Amygdala (tissue), 56 donors: Measurements from ENCODE around the gene GOLGA3.
"Not testable (repeated sequence)": the region's sequence is repeated elsewhere in the genome, so short reads cannot be mapped to it uniquely, and the experiment has no call there.

Experiments
- DNase-seq, 56 donors: peaks; one replicate each; lab custom pipeline; 2025; lab: John Stamatoyannopoulos, UW

The GOLGA3 gene

DNA sequence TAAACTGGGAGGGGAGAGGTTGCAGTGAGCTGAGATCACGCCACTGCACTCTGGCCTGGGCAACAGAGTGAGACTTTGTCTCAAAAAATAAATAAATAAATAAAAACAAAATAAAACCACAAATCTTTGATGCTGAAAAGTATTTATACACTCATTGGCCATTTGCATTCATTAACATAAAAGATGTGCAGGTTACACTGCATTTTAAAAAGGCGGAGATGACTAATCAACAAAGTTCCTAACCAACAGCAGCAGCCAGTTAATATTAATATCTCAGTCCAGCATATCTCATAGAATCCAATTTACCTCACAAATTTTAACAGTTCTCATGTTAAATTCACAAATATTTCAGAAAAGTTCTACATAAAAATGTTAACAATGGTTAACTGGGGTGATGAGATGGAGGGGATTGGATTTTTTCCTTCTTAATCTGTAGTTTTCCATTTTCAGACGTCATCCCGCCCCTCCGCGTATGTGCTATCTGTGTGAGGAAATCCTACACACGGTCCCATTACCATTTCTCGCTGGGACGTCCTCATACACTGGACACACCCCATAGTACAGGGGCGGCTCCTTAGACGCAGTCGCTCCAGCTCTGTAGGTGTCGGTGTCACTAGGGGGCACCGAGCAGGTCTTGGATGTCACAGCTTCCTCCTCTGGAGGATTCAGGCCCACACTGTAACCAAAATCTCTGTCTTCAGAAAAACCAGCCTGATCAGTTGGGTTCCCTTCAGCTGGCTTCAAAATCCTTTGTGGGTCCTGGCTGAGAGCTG lies 74.3 kb downstream of the GOLGA3 start:
- no peak for DNase-seq

- not testable (repeated sequence) for DNase-seq
Observed at GRCh38 chr12:132753670-132754069, 75.0 kb downstream of the GOLGA3 start.

GRCh38 chr12:132748319-132748718 lies 80.3 kb downstream of the GOLGA3 start:
- DNase-seq = no peak

DNA sequence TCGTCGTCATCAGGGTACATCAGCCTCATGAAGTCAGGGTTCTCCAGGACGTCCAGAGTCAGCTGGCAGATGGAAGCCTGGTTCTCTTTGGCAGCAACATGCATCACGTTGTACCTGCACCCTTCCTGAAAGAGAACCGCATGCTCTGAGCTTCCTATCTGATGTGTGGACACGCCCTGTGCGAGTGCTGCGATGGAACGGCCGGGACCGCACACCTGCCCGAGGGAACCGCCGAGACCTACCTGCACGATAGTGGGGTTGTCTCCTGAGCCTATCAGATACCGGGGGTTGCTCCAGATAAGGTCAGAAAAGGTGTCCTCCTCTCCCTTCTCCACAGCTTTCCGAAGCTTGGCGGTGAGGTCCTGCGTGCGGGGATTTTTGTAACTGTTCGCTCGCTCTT lies 80.8 kb downstream of the GOLGA3 start:
- no peak for DNase-seq

- no peak for DNase-seq
Observed at GRCh38 chr12:132747395-132747794, 81.3 kb downstream of the GOLGA3 start.

DNA sequence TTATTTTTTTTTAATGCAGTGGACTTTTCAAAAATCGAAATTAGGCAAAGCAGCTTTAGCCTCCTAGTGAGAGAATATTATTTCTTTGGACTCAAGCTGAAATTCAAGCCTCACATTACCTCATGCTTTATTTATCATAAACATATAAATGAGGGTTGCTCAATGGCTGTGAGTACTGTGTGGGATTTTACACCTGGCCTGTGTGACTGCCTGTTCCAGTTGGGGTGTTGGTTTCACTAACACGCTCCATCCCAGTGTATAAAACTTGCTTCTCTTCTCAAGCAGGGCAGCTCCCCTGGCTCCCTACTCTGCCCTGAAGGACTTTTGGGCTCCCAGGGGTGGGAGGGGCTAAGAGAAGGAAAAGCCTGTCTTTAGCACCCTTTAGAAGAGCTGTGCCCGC lies 82.1 kb downstream of the GOLGA3 start:
- no peak for DNase-seq

DNA sequence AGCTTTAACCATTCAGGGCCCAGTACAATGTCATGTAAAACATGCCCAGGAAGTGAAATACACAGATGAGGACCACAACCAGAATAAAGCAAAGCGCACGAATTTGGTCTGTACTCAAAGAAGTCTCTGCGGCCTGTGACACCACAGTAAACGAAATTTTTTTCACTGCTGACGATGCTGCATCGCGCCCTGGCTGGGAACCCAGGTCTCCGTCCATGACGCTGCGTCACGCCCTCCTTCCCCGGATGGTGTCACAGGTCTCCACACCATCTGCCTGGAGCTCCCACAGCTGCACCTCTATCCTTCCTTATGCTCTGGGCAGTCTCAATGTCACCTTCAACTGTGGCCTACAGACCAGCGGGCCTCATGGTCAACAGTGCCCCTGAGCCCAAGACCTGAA lies 84.8 kb downstream of the GOLGA3 start:
- no peak for DNase-seq

DNA sequence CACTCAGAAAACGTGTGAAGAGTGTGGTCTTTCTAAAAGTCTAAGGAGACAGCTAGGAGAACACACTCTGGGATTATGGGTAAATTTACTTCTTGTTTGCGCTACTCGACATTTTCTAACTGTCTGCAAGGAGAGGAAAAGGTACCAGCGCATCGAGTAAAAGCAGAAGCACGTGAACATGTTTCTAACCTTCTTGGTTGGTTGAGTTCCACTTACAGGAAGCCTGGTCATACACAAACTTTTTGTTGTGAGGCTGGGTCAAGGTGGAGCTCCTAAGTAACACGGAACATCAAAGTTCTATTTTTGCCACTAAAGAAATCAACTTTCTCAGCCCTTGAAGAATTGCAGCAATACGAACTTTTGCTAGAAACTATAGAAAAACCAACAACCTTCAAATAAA lies 87.0 kb downstream of the GOLGA3 start:
- no peak for DNase-seq

DNA sequence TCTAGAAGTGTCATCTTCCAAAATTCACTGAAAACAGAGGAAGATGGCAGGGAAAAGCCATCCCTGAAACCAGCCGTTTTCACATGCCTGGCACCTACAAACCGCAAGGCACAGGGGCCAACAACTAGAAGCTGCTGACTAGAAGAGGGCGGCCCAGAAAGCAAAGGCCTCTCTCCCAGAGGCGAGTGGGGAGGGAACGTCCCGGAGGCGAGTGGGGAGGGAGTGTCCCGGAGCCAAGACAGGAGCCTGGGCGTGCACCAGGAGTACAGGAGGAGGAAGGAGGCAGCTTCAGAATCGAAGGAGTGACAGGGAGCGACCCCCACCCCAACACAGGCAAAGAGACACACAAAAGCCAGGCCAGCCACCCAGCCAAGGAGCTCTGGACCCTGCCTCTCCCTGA lies 88.0 kb downstream of the GOLGA3 start:
- no peak for DNase-seq

DNA sequence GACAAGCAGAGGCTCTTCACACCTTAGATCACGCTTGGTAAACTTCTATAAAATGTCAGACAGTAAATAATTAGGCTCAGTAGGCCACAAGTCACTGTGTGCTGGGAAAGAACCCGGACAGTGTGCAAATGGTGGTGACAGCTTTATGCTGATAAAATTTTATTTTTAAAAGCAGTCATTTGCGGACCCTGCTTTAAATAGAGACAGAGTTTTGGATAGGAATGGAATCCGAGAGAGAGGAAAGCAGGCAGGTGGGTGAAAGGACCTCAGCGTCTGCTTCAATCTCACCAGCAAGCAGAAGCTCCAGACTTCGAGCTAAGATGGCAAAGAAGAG lies 88.4 kb downstream of the GOLGA3 start:
- no peak for DNase-seq

GRCh38 chr12:132739600-132740312 lies 88.9 kb downstream of the GOLGA3 start:
- no peak for DNase-seq

DNA sequence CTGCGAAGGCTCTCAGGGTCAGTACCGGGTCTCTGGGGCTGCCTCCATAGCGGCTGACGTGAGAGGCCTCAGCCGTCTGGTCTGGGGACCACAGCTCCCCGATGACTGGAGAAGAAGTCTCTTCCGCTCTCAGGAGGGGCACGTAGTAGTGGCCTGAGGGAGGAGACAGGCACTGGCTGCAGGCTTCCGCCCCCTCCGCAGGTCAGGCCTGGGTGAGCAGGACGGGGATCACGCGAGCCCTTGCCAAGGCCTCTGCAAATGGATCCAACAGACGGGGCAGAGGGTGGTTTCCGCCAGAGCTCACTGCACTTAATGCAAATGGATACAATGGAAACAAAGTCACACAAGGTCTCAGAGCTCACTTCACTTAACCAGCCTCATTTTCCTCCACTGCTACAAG lies 91.8 kb downstream of the GOLGA3 start:
- no peak for DNase-seq

DNA sequence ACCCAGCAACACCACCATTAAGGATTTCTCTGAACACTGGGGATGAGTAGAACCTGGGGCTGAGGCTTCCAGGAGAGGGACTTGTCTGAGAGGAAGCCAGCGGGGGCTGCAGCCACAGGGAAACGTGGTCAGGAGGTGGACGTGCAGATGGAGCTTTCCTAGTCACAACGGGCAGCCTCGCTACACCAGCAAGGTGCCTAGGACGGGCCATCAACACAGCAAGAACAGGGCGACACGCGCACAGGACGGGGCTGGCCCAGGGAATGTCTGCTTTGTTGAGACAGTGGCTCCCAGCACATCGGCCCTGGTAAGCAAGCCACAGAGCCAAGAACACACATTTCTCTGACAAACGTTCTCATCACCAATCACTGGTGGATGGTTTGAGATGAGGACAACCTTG lies 92.3 kb downstream of the GOLGA3 start:
- DNase-seq = no peak

DNA sequence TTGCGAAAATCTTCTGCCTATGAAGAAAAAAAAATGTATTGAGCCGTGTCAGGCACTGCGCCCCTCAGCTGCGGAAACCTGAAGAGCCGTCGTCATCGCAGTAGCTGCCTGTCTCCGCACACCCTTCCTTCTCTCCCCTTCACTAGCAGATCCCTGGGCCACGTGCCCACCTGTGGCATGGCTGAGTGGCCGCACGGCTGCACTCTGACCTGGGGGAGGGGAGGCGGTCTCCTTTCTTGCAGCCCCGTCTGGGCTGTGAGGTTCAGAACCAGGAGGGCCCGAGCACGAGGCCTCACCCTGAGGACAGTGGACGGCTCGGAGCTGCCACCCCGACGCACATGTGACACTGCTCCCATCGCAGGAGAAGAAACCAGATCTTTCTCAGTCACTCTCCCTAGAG lies 93.2 kb downstream of the GOLGA3 start:
- no peak for DNase-seq

DNA sequence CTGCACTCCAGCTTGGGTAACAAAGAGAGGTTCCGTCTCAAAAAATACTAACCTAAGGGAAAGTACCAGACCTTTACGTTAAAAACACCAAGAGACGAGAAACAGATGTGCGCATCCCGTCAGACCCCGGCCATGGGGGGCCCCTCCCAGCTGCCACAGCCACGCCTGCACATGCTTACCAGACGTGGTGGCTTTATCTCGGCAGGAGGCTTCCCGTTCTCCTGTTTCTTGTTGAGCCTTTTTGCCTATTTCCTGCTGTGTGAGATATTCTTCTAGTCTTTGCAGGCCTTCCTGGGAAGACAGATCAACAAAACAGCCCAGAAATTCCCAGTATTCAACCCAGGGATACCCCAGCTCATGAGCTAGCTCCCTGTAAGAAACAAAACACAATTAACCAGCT lies 94.5 kb downstream of the GOLGA3 start:
- DNase-seq = no peak

DNA sequence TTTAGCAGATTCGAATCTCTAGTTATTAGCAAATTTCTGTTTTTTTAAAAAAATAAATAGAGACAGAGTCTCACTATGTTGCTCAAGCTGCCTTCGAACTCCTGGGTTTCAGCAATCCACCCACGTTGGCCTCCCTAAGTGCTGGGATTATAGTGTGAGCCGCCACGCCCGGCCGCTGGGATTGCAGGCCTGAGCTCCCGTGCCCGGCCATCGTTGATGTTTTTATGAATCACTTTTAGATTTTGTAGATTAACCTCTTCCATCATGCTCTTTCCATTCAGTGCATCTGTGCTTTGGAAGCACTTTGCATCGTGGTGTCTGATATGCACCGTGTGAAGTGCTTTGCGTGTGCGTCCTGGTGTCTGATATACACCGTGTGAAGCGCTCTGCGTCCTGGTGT lies 97.1 kb downstream of the GOLGA3 start:
- no peak for DNase-seq

DNA sequence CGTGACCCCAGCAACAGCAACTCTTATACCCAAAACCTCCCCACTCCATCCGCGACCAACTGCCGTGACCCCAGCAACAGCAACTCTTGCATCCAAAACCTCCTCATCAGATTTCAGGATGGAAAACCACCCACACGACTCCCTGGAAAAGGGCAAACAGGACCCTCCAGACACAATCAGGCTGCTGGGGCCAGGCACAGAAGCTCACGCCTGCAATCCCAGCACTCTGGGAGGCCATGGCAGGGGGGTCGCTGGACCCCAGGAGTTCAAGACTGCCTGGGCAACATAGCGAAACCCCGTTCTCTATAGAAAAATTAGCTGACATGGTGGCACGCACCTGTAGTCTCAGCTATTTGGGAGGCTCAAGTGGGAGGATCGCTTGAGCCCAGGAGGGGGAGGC lies 98.3 kb downstream of the GOLGA3 start:
- DNase-seq = no peak

DNA sequence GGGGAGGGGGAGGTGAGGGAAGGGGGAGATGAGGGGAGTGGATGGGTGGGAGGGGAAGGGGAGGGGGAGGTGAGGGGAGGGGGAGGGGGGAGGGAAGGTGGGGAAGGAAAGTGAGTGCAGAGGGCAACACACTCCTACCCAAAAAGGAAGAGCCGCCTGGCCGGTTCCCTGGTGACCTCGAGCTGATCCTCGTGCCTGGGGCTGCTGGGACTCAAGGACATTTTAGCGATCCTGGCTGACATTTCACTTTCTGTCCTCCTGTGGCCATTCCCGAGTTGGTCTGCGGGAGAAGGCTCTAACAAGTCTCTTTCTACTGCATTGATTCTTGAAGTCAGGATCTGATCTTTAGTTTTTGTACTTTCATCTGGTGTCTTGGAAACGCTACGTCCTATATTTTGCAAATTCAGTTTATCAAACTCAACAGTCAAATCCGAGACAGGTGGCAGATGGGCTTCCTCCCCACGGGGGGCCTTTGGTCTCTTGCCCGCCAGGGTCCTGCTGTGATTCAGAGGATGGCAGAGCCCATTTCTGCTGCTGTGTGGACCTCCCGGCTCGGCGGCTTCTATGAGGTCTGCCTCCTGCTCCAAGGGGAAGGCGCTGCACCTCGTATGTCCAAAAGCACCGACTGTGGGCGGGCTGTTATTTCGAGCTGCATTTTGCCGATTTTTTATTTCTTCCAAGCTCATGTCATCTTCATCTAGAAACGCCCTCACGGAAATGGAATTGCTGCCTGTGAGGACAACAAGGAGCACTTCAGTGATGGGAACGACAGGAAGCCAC lies 98.9 kb downstream of the GOLGA3 start:
- peak in 16 of 56 donors; percentile 3 to 45 (median 22) for DNase-seq

DNA sequence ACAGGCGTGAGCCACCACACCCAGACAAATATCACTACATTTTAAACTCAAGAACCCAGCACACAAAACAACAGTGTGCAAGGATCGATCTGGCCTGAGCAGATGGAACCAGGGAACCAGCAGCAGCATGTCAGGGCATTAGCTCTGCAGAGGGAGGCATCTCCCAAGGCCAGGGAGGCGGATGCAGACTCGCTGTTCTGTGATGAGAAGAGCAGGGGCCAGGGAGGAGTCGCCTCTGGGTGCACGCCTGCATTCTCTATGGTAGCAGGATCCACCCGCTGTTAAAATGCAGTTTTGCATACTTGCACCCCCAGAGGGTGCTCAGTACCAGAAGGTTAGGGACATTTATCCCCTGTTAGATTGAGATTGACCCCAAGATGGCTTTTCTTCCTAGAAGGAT lies 100.2 kb downstream of the GOLGA3 start:
- DNase-seq = no peak

- no peak for DNase-seq
Observed at GRCh38 chr12:132727091-132727794, 101.4 kb downstream of the GOLGA3 start.

- DNase-seq = no peak
Observed at GRCh38 chr12:132726386-132726785, 102.3 kb downstream of the GOLGA3 start.
